SU-DHL-6 (cell line): ENCODE measurements around the gene DHRS7B.

ENCODE experiments used
- H2AFZ ChIP-seq: fragments of 200-600 bp; sonication (generic); 2 replicates; pipeline ENCODE4 v1.6.1; 2014; ENCODE audit warnings: low read depth, mild to moderate bottlenecking, moderate library complexity, mixed read lengths, antibody characterized with exemption, low read length; ENCODE audit not compliant: severe bottlenecking
- H3F3A ChIP-seq: fragments of 200-600 bp; shearing (Covaris generic); 2 replicates; pipeline ENCODE4 v1.6.0; 2016; ENCODE audit warnings: antibody characterized with exemption, mild to moderate bottlenecking; ENCODE audit not compliant: insufficient read depth
- H3K27ac ChIP-seq: fragments of 200-600 bp; sonication (generic); 2 replicates; pipeline ENCODE4 v1.5.1; 2016; ENCODE audit warnings: low read depth, mild to moderate bottlenecking, low read length, moderate library complexity, mixed read lengths
- H3K27me3 ChIP-seq: fragments of 200-600 bp; sonication (generic), shearing (Covaris generic); 2 replicates; pipeline ENCODE4 v1.6.0; 2014; ENCODE audit warnings: mild to moderate bottlenecking, low read length
- H3K36me3 ChIP-seq: fragments of 200-600 bp; sonication (generic); 2 replicates; pipeline ENCODE4 v1.6.1; 2014; ENCODE audit warnings: mild to moderate bottlenecking, low read length, mixed read lengths
- H3K4me2 ChIP-seq: fragments of 300-600, 200-600 bp; shearing (Covaris generic), sonication (generic); 2 replicates; pipeline ENCODE4 v1.6.0; 2014; ENCODE audit warnings: low read length, low read depth, mild to moderate bottlenecking; ENCODE audit not compliant: poor library complexity, severe bottlenecking
- H3K4me3 ChIP-seq: fragments of 200-600 bp; sonication (generic); 2 replicates; pipeline ENCODE4 v1.5.1; 2014; ENCODE audit warnings: antibody characterized with exemption, low read length, mild to moderate bottlenecking, mixed read lengths; ENCODE audit not compliant: insufficient read depth, poor library complexity, severe bottlenecking
- H3K79me2 ChIP-seq: fragments of 200-600 bp; sonication (generic); 2 replicates; pipeline ENCODE4 v1.6.1; 2014; ENCODE audit warnings: mild to moderate bottlenecking, low read length, moderate library complexity; ENCODE audit not compliant: insufficient read depth
- H3K9ac ChIP-seq: fragments of 200-600 bp; sonication (generic); 2 replicates; pipeline ENCODE4 v1.7.0; 2014; ENCODE audit warnings: mild to moderate bottlenecking, low read length
- H3K9me2 ChIP-seq: fragments of 200-600 bp; sonication (generic); replicated peaks from 2 replicates; pipeline ENCODE4 v1.6.1; 2014; ENCODE audit warnings: low read length; ENCODE audit not compliant: insufficient read depth
- H3K9me3 ChIP-seq: fragments of 200-600 bp; sonication (generic); 2 replicates; pipeline ENCODE4 v1.6.1; 2014; ENCODE audit warnings: low read length, mixed read lengths; ENCODE audit not compliant: insufficient read depth
- H4K20me1 ChIP-seq: fragments of 200-600 bp; sonication (generic); 2 replicates; pipeline ENCODE4 v1.6.1; 2014; ENCODE audit warnings: low read depth, mild to moderate bottlenecking, antibody characterized with exemption, low read length, moderate library complexity, mixed read lengths
- EZH2phosphoT487 ChIP-seq: fragments of 200-600 bp; sonication (generic), shearing (Covaris generic); conservative IDR thresholded peaks from 2 replicates; pipeline ENCODE4 v1.6.1; 2018; ENCODE audit warnings: mild to moderate bottlenecking, antibody characterized with exemption, low read length, moderate library complexity, mixed read lengths
- TF ChIP-seq, protein P1 (sequence below): fragments of 200-600 bp; sonication (generic); IDR thresholded peaks from one replicate; pipeline ENCODE4 v1.5.1; 2017; ENCODE audit warnings: antibody characterized with exemption, mild to moderate bottlenecking, low read length, moderate library complexity; ENCODE audit not compliant: insufficient read depth, poor library complexity, severe bottlenecking

Gene DHRS7B, protein sequence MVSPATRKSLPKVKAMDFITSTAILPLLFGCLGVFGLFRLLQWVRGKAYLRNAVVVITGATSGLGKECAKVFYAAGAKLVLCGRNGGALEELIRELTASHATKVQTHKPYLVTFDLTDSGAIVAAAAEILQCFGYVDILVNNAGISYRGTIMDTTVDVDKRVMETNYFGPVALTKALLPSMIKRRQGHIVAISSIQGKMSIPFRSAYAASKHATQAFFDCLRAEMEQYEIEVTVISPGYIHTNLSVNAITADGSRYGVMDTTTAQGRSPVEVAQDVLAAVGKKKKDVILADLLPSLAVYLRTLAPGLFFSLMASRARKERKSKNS

DNA sequence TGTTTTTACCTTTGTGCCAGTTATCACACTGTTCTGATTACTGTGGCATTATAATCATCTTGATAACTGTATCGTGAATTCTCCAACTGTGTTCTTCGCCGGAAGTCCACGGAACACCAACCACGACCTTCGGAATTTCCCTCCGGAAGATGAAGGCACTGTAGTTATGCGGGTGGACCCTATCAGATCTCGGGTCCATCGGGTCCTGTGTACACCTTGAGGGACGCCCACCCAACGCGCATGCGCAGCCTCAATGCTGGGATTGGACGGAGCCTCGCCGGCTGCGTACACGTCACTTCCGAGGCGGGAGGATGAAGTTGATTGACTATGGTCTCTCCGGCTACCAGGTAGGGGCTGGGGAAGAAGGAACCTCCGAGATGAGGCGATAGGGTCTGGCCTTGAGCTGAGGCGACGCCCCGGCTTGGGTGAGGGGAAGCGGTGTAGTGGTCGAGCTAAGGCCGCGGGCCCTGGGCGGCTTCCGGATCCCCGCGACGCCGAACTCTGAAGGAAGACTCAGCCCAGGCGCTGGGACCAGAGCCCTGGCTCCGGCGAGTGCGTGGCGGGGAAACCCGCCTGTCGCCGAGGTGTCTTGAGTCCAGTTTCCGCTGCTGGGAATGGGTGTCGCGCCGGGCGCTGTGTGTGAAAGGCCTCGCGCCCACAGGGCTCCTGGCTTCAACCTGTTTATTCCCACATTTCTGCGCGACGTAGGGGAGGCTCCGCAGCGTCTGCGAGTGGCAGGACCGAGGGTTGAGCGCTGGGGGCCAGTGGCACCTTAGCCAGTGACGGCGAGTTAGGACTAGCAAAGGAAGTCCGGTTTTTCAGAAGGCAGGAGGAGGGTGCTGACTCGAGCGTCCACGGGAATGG lies at the start of gene DHRS7B:
TSS of gene DHRS7B (plus strand) at position 320 of the 864 bp plus-strand sequence. CDS start at position 328, 8 bp downstream.
- H3K27me3 ChIP-seq, result no peaks in the 10 kb centered on the region
- H3K9me3 ChIP-seq, result no peaks in the 10 kb centered on the region
- H2AFZ ChIP-seq, result peak within 1 kb of the TSS; percentile 97
- H3K4me3 ChIP-seq, result peak within 1 kb of the TSS; percentile 90
- peak within 1 kb of the TSS; percentile 88 for H3K9ac ChIP-seq
- peaks cover 24% of the 10 kb centered on the region for H3K79me2 ChIP-seq
- peak within 1 kb of the TSS; percentile 99 for H3K4me2 ChIP-seq
- peaks cover 19% of the 10 kb centered on the region; the same call in 1 of the 2 replicates for H3F3A ChIP-seq
- no peaks in the 10 kb centered on the region for H4K20me1 ChIP-seq
- TF ChIP-seq, protein P1, sequence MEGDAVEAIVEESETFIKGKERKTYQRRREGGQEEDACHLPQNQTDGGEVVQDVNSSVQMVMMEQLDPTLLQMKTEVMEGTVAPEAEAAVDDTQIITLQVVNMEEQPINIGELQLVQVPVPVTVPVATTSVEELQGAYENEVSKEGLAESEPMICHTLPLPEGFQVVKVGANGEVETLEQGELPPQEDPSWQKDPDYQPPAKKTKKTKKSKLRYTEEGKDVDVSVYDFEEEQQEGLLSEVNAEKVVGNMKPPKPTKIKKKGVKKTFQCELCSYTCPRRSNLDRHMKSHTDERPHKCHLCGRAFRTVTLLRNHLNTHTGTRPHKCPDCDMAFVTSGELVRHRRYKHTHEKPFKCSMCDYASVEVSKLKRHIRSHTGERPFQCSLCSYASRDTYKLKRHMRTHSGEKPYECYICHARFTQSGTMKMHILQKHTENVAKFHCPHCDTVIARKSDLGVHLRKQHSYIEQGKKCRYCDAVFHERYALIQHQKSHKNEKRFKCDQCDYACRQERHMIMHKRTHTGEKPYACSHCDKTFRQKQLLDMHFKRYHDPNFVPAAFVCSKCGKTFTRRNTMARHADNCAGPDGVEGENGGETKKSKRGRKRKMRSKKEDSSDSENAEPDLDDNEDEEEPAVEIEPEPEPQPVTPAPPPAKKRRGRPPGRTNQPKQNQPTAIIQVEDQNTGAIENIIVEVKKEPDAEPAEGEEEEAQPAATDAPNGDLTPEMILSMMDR, result no peak
- TF ChIP-seq EZH2phosphoT487, result no peak
- H3K36me3 ChIP-seq, result no peaks in the 10 kb centered on the region
- H3K27ac ChIP-seq, result peak within 1 kb of the TSS; percentile 58
- no peaks in the 10 kb centered on the region for H3K9me2 ChIP-seq

DNA sequence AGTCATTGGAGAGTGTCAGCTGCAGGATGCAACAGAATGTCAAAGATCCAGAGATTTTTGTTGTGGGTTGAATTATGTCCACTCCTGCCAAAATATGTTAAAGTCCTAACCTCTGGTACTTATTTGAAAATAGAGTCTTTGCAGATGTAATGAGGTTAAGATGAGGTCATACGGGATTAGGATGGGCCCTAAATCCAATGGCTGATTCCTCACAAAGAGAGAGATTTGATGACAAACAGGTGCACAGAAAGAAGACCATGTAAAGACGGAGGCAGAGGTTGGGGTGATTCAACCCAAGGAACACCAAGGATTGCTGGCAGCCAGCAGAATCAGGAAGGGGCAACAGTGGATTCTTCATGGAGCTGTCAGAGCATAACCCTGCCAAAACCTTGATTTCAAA lies 49.5 kb upstream of the DHRS7B start:
- Histone ChIP-seq H3K79me2 (no peaks in the 10 kb centered on the region), H3K27ac (no peak overlapping the region), H3K9me3 (0 out of 2 replicates have a peak, but pooled peaks cover 6% of the 10 kb centered on the region), H4K20me1 (no peaks in the 10 kb centered on the region), H3K4me3 (no peak overlapping the region), H3K9me2 (no peaks in the 10 kb centered on the region), H3K36me3 (no peaks in the 10 kb centered on the region), H3K4me2 (no peak overlapping the region), H3K9ac (no peak overlapping the region), H3K27me3 (no peaks in the 10 kb centered on the region), H2AFZ (no peak overlapping the region), H3F3A (no peaks in the 10 kb centered on the region)
- TF ChIP-seq, protein P1, result no peak
- TF ChIP-seq EZH2phosphoT487, result no peak

DNA sequence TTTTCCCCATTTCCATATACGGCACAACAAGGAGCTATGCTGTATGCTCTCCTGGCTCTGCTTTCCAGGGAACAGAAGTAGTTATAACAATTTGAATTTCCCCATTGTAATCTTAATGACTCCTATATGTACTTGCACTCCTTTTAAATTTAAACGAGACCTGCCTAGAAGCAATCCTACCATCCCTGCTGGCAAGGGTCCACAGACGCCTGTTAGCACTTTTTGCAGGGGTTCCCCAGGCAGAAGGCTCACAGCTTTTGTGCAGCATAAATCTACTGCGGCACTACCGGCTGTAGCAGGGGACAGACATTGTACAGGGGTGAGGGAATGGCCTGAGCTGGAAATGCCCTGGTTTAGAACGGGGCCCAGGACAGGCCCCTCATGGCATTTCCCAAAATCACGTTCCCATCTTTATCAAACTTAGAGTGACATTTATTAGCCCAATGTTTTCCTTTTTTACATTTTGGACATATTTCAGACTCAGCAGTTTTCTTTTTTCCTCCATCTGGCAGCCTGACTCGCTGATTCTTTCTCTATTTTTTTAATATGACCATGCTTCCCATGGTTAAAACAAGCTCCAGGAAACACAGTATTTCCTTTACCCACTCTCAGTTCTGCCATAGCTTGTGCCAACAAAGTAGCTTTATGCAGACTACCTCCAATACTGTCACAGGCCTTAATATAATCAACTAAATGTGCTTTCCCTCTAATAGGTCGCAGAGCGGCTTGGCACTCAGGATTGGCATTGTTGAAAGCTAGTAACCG lies 48.6 kb upstream of the DHRS7B start:
- Histone ChIP-seq H3K27me3 (no peaks in the 10 kb centered on the region), H3F3A (no peaks in the 10 kb centered on the region), H3K4me3 (no peak overlapping the region), H3K36me3 (no peaks in the 10 kb centered on the region), H3K4me2 (no peak overlapping the region), H3K9me3 (0 out of 2 replicates have a peak, but pooled peaks cover 9% of the 10 kb centered on the region), H3K9ac (no peak overlapping the region), H3K27ac (no peak overlapping the region), H3K9me2 (no peaks in the 10 kb centered on the region), H3K79me2 (no peaks in the 10 kb centered on the region), H2AFZ (no peak overlapping the region), H4K20me1 (no peaks in the 10 kb centered on the region)
- TF ChIP-seq, protein P1, result no peak
- TF ChIP-seq EZH2phosphoT487, result no peak
